ENCODE measurements around the gene PPP6C.
A peak's percentile ranks its signal among the peaks of the same experiment; 100 is the strongest.
"Not testable (repeated sequence)": the region's sequence is repeated elsewhere in the genome, so short reads cannot be mapped to it uniquely, and the experiment has no call there.

The PPP6C gene

GRCh38 chr9:125189361-125190289 lies at the start of gene PPP6C:
Gene PPP6C (minus strand): TSS chr9:125189803. CDS start chr9:125189718, 85 bp downstream.
- peak; percentile 90 for TF ChIP-seq CTCF (IDR thresholded peaks at IDR 0.05; ENCODE audit: insufficient read depth, low read length, missing control alignments)
- peak; percentile 74 for DNase-seq (ENCODE audit: low read depth, low spot score)
- ChIA-PET CTCF (interaction anchor here (0.7 to 1.9 kb wide), 3 partner anchors 10 to 13 kb away, joined by 3 to 6 read pairs (median 5); partner anchors contain the start of gene RABEPK), POLR2A (no interaction called here)
- H3K4me3 ChIP-seq (ENCODE audit: low read depth, low read length), result peak within 1 kb of the TSS; percentile 99

GRCh38 chr9:125238915-125239446 lies 49.4 kb upstream of the PPP6C start:
- no peak for TF ChIP-seq CTCF (IDR thresholded peaks at IDR 0.05; ENCODE audit: insufficient read depth, low read length, missing control alignments)
- POLR2A ChIA-PET, result interaction anchor here (0.6 kb wide), 1 partner anchor 9 kb away, joined by 3 read pairs; no protein-coding TSS in a partner anchor
- peak overlapping the region; percentile 99 for H3K4me3 ChIP-seq (ENCODE audit: low read depth, low read length)
- CTCF ChIA-PET, result no interaction called here
- no peak for DNase-seq (ENCODE audit: low read depth, low spot score)

GRCh38 chr9:125238127-125238914 lies 48.7 kb upstream of the PPP6C start:
- CTCF ChIA-PET, result no interaction called here
- POLR2A ChIA-PET, result interaction anchor here (0.6 kb wide), 1 partner anchor 9 kb away, joined by 3 read pairs; no protein-coding TSS in a partner anchor
- no peak for DNase-seq (ENCODE audit: low read depth, low spot score)
- H3K4me3 ChIP-seq (ENCODE audit: low read depth, low read length), result peak overlapping the region; percentile 99
- no peak for TF ChIP-seq CTCF (IDR thresholded peaks at IDR 0.05; ENCODE audit: insufficient read depth, low read length, missing control alignments)

- peak overlapping the region; percentile 99 for H3K4me3 ChIP-seq (ENCODE audit: low read depth, low read length)
- POLR2A ChIA-PET, result interaction anchor here (1.1 kb wide), 1 partner anchor 25 kb away, joined by 3 read pairs; the partner anchor contains the start of gene GAPVD1
- DNase-seq (ENCODE audit: low read depth, low spot score); CTCF ChIA-PET: not testable (repeated sequence)
Observed at GRCh38 chr9:125236520-125237159, 47.0 kb upstream of the PPP6C start.

- H3K4me3 ChIP-seq (ENCODE audit: low read depth, low read length), result peak overlapping the region; percentile 36
- DNase-seq (ENCODE audit: low read depth, low spot score), result no peak
- ChIA-PET CTCF (interaction anchor here (1.5 kb wide), 1 partner anchor 139 kb away, joined by 3 read pairs; no protein-coding TSS in a partner anchor), POLR2A (interaction anchor here (1.1 kb wide), 1 partner anchor 26 kb away, joined by 3 read pairs; the partner anchor contains the start of gene GAPVD1)
- no peak for TF ChIP-seq CTCF (IDR thresholded peaks at IDR 0.05; ENCODE audit: insufficient read depth, low read length, missing control alignments)
Observed at GRCh38 chr9:125235804-125236519, 46.4 kb upstream of the PPP6C start.

GRCh38 chr9:125234099-125234498 lies 44.5 kb upstream of the PPP6C start:
- not testable (repeated sequence) for H3K4me3 ChIP-seq (ENCODE audit: low read depth, low read length); DNase-seq (ENCODE audit: low read depth, low spot score)
- POLR2A ChIA-PET, result interaction anchor here (0.6 to 2.1 kb wide), 4 partner anchors 9 to 28 kb away, joined by 3 to 16 read pairs (median 4); no protein-coding TSS in a partner anchor
- CTCF ChIA-PET, result interaction anchor here (1.5 kb wide), 1 partner anchor 141 kb away, joined by 3 read pairs; no protein-coding TSS in a partner anchor
